Measurements from ENCODE around the gene SLC26A8. TPM values are rescaled to one million over a fixed set of nuclear protein-coding genes. Genes with fewer than 3 reads are reported as not detected.
A peak's percentile ranks its signal among the peaks of the same experiment; 100 is the strongest.

The SLC26A8 gene
- total and polyA plus RNA-seq, 2 of the 13 experiments (the other 11 are each of a cell fraction or from before 2014, with no cell fraction given) = 0.46 TPM; not detected in 1

- TF ChIP-seq ATF6 (CRISPR knock-in tag; conservative IDR thresholded peaks at IDR 0.05) = 0 out of 2 replicates have a peak, but pooled peaks have one; percentile 57
- TF ChIP-seq ZNF275 (CRISPR knock-in tag; IDR thresholded peaks at IDR 0.05; ENCODE audit: borderline replicate concordance) = no peak
- no peak for TF ChIP-seq SSRP1 (CRISPR knock-in tag; IDR thresholded peaks at IDR 0.05)
- peak; percentile 89 for TF ChIP-seq TARDBP (CRISPR knock-in tag; IDR thresholded peaks at IDR 0.05)
- no peak for TF ChIP-seq TIGD3 (CRISPR knock-in tag; IDR thresholded peaks at IDR 0.05; ENCODE audit: borderline replicate concordance)
- no peak for TF ChIP-seq ZFP1 (CRISPR knock-in tag; IDR thresholded peaks at IDR 0.05)
- no peak for TF ChIP-seq NBN (conservative IDR thresholded peaks at IDR 0.05)
- TF ChIP-seq ZNF143 (CRISPR knock-in tag; IDR thresholded peaks at IDR 0.05) = peak; percentile 55; the same call in 1 of the 2 replicates
- peak; percentile 79 for TF ChIP-seq YY1 (IDR thresholded peaks at IDR 0.05; ENCODE audit: insufficient read depth, insufficient replicate concordance, low read depth, low read length)
- no peak for TF ChIP-seq MIXL1 (CRISPR knock-in tag; IDR thresholded peaks at IDR 0.05)
- no peak for TF ChIP-seq SRF (IDR thresholded peaks at IDR 0.05; ENCODE audit: low read depth, low read length)
- no peak for TF ChIP-seq PCBP2 (optimal IDR thresholded peaks at IDR 0.05; ENCODE audit: low read depth, low read length, poor library complexity, severe bottlenecking)
- no peak for TF ChIP-seq SYNCRIP (IDR thresholded peaks at IDR 0.05; ENCODE audit: insufficient read depth, low read depth, low read length)
- no peak for TF ChIP-seq KAT2B (IDR thresholded peaks at IDR 0.05; ENCODE audit: borderline replicate concordance, low read depth, low read length)
- peak; percentile 77 for TF ChIP-seq ZNF281 (CRISPR knock-in tag; IDR thresholded peaks at IDR 0.05; ENCODE audit: borderline replicate concordance)
- TF ChIP-seq POGZ (CRISPR knock-in tag; IDR thresholded peaks at IDR 0.05) = peak; percentile 86
- no peak for TF ChIP-seq ZHX1 (CRISPR knock-in tag; IDR thresholded peaks at IDR 0.05; ENCODE audit: low read depth)
Observed at GRCh38 chr6:35920793-35921732, 103.4 kb downstream of the SLC26A8 start, which contains the start of gene SRPK1 (continued).
